PFSK-1 (cell line): ENCODE data around the gene RASA2.

Source experiments
- POLR2AphosphoS5 ChIP-seq: IDR thresholded peaks from 2 replicates; pipeline ENCODE4 v1.6.1; 2012; ENCODE audit warnings: low read depth, mild to moderate bottlenecking, control low read depth, low read length, moderate library complexity
- TF ChIP-seq, protein P1 (sequence below), 2 experiments: IDR thresholded peaks; 2 replicates each; pipeline versions ENCODE4 v1.6.1 to v1.8.0; 2011 to 2012; ENCODE audit warnings: low read depth in 2 of 2, low read length in 2 of 2, control low read depth in 1 of 2, inconsistent platforms in 1 of 2, mild to moderate bottlenecking in 1 of 2, moderate library complexity in 1 of 2; ENCODE audit not compliant: insufficient read depth in 1 of 2

DNA sequence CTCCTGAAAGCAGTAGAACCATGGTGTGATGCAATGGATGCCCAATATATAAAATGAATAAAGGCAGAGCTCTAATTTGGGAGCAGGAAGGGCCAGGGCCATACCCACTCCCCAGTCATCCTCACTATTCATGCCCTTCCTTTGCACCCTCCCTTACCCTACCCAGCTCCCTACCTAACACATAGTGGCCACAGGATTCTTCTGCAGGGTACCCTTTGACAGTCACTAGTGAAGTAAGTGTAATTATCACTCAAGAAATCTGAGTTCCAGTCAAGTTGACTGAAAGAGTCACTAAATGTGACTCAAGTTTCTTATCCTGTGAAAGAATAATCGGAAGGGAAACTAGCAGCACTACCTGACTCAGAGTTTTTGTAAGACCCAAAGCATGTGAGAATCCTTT, 69.2 kb downstream of the RASA2 start:
- TF ChIP-seq, protein P1, sequence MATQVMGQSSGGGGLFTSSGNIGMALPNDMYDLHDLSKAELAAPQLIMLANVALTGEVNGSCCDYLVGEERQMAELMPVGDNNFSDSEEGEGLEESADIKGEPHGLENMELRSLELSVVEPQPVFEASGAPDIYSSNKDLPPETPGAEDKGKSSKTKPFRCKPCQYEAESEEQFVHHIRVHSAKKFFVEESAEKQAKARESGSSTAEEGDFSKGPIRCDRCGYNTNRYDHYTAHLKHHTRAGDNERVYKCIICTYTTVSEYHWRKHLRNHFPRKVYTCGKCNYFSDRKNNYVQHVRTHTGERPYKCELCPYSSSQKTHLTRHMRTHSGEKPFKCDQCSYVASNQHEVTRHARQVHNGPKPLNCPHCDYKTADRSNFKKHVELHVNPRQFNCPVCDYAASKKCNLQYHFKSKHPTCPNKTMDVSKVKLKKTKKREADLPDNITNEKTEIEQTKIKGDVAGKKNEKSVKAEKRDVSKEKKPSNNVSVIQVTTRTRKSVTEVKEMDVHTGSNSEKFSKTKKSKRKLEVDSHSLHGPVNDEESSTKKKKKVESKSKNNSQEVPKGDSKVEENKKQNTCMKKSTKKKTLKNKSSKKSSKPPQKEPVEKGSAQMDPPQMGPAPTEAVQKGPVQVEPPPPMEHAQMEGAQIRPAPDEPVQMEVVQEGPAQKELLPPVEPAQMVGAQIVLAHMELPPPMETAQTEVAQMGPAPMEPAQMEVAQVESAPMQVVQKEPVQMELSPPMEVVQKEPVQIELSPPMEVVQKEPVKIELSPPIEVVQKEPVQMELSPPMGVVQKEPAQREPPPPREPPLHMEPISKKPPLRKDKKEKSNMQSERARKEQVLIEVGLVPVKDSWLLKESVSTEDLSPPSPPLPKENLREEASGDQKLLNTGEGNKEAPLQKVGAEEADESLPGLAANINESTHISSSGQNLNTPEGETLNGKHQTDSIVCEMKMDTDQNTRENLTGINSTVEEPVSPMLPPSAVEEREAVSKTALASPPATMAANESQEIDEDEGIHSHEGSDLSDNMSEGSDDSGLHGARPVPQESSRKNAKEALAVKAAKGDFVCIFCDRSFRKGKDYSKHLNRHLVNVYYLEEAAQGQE (IDR thresholded peaks at IDR 0.05; ENCODE audit: insufficient read depth in 1 of 2, low read depth in 2 of 2, low read length in 2 of 2), result no peak
- TF ChIP-seq POLR2AphosphoS5, result no peak
